GM18511 (cell line): ENCODE data around the gene POM121C.
"Not testable (repeated sequence)": the region's sequence is repeated elsewhere in the genome, so short reads cannot be mapped to it uniquely, and the experiment has no call there.

Experiments used
- ATAC-seq: cut with Tn5 transposase; IDR thresholded peaks from one replicate; pipeline ENCODE4 v1.9.1; 2021; ENCODE audit warnings: mild to moderate bottlenecking, moderate library complexity; ENCODE audit not compliant: unreplicated experiment

The POM121C gene

GRCh38 chr7:75397865-75398264 lies 88.2 kb downstream of the POM121C start:
- not testable (repeated sequence) for ATAC-seq

- ATAC-seq: not testable (repeated sequence)
Observed at GRCh38 chr7:75395329-75395728, 90.8 kb downstream of the POM121C start, which contains the start of gene TRIM73. TSS of gene TRIM73 (plus strand) at chr7:75395629. CDS start at chr7:75398934, 3,305 bp downstream.

GRCh38 chr7:75393194-75393593 lies 92.9 kb downstream of the POM121C start:
- not testable (repeated sequence) for ATAC-seq

- ATAC-seq: not testable (repeated sequence)
Observed at GRCh38 chr7:75374519-75375317, 111.4 kb downstream of the POM121C start.

GRCh38 chr7:75374144-75374518 lies 112.0 kb downstream of the POM121C start:
- ATAC-seq: not testable (repeated sequence)

GRCh38 chr7:75367313-75367712 lies 118.8 kb downstream of the POM121C start:
- not testable (repeated sequence) for ATAC-seq
